Umbilical cord (tissue), 2 donors: ENCODE data around the gene MYH4. TPM values are rescaled to one million over a fixed set of nuclear protein-coding genes. Genes with fewer than 3 reads are reported as not detected.

Source experiments
- DNase-seq: peaks from one replicate; pipeline ENCODE4 v3.0.0-alpha.2; 2015; ENCODE audit warnings: low spot score
- total RNA-seq: library from RNA; depleted of rRNA; stranded (reverse); fragments of >200 nt; gene quantifications from one replicate; pipeline ENCODE4 v1.2.3, GENCODE V29; 2014; ENCODE audit warnings: low replicate concordance; ENCODE audit not compliant: insufficient read depth

Gene MYH4
- under 0.01 TPM for total RNA-seq

DNA sequence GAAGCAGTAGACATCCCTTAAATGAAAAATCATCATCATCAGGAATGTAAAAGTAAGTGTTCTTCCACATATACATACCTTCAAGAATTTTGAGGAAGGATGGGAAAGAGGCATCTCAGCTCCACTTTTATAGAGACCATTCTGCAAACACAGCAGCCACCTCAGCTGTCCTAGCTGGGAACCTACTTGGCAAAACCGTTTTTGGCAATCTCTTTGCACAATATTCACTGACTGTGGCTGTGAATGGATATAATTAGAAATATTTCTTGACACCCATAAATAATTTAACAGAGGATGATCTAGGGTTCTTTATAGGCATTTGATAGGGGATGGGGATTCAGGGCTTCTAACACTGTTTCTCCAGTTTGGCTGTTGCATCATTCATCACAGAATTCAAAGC, at the start of gene MYH4:
MYH4 (minus strand) TSS at position 101 of the 400 bp plus-strand sequence. CDS start 2,814 bp downstream, outside the sequence.
- DNase-seq = no peak

DNA sequence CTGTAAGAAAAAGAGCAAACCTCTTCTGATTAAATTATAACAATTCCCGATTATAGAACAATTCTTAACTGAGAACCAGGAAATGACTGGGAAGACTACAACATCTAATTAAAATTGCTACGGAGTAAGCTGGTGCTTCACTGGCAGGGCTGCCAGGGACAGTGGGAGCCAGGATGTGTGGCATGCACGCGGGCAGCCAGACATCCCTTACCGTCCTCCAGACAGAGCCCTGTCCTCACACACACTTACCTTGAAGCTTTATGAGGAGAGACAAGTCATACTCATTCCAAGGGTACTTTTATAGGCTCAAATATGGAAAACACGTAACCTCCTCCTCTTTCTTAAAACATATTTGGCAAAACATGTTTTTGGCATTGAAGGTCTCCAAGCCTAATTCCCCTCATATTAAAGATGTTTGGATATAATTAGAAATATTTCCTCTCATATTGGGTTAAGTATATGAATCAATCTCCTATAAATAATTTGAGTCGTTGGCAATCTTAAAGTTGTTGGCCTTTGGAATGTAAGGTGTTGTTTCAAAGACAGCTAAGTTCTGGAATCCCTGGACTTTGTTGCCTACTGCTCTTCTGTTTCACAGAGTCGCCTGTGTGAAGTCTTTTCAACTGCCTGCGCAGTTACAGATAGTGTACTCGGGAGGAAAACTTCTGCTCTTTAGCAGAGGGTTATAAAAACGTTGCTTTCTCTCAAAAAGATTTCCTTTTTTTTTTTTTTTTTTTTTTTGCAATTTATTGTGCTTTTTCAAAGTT, 49.1 kb upstream of the MYH4 start, which contains the start of gene MYH1:
MYH1 (minus strand) TSS at position 272 of the 767 bp plus-strand sequence. CDS start 1,900 bp downstream, outside the sequence.
- no peak for DNase-seq

DNA sequence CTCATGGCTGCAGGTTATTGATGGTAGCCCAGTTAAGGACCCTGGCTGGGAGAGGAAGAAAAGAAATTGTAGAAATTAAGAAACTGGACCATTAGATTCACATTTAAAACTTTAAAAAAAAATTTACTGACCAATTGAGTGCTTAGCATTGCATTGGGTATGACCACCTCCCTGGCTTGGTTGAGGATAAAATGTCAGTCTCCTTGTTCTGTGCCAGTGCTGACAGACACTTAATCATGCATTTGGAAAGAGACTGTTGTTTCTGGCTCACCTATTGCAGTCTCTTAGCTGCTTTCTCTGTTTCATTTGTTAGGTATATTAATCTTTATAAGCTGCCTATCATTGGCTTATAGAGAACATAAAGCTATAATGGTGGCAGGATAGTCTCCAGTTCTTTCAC, 47.3 kb upstream of the MYH4 start:
- DNase-seq = no peak

DNA sequence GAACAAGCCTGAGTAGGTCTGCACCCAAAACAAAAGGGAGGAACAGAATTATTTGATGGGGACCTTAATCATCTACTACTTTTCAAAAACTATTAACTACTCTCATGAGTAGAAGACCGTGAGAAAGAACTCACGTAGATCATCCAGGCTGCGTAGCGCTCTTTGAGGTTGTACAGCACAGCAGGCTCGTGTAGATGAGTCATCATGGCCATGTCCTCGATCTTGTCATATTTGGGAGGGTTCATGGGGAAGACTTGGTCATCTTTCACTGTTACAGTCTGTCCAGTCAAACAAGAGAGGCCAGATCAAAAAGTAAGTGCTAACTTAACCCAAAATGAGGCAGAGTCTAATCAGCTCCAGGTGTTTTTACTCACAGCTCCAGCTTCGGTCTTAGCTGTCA, 46.7 kb upstream of the MYH4 start:
- no peak for DNase-seq

DNA sequence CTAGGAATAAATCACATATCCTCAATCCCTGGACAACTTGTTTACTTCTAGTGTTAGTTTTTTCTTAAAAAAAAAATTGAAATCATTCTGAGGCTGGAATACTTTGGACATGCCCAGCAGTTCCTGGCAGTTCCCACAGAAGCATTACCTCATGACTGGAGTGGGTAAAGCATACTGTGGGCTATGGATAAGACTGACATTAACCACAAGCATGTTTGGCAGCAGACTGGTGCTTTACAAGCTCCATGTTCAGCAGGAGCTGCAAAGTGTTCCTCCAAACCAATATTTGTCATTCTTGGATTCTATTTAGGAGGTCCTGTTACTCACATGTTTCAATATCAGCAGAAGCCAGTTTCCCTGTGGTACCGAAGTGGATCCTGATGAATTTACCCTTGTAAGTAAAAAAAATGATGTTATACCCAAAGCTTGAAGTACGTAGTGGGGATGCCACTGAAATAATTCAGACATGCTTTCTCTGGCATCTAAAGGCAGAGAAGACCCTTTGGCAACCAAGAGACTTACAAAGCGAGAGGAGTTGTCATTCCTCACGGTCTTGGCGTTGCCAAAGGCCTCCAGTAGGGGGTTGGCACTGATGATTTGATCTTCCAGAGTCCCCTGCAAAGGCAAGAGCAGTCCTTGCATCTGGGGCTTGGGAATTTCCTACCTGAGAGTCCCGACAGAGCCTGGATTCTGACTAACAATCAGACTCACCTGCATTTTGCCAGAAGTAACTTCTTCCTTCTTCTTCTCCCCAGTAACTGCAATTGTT, 44.1 kb upstream of the MYH4 start:
- DNase-seq = peak; percentile 27

DNA sequence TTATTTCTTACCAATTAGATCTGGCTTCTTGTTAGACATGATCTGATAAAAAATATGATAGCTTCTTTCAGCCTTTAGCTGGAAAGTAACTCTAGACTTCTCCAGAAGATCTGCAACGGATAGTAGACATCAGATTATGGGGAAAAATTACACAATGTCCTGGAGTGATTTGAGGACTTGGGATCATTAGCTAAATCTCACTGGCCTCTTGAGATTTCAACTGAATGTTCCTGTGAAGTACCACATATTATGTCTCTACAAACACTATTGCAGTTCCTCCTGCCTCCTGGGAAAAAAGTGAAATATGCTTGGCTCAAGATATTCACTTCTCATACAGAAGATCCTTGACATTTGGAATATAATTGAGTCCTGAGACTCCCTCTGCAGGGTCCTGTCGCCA, 43.5 kb upstream of the MYH4 start:
- peak; percentile 0 for DNase-seq

DNA sequence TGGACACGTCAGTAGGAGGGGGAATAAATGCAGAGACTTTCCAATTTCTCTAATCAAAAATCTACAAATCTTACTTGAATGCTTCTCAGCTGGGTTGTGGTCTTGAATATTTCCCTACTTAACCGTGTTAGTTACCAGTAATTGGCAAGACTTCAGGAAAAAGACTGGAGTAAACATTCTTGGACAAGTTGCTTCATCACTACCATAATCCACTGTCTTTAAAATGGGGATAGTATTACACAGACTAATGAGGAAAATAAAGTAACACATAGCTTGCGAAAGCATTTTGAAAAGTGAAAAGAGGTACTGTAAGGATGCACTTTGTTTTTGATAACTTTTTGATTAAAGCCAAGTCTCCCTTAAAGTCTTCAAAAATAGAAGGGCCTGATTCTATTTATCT, 30.6 kb upstream of the MYH4 start:
- no peak for DNase-seq

DNA sequence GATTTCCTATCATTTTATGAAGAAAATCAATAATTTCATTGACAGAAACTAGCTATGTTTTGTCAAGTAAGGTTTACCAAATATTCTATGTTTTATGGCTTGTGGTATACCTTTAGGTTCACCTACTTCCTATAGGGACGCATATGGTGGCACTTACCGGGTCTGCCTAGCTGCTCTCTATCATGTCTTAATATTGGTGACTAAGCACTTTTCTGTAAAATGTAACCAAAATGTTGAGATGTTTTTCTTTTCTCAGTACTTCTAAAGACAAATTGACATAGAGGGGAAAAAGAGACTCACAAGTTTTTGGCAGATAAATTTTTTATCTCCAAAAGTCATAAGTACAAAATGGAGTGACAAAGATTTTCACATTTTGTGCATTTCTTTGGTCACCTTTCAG, 22.6 kb upstream of the MYH4 start:
- no peak for DNase-seq

DNA sequence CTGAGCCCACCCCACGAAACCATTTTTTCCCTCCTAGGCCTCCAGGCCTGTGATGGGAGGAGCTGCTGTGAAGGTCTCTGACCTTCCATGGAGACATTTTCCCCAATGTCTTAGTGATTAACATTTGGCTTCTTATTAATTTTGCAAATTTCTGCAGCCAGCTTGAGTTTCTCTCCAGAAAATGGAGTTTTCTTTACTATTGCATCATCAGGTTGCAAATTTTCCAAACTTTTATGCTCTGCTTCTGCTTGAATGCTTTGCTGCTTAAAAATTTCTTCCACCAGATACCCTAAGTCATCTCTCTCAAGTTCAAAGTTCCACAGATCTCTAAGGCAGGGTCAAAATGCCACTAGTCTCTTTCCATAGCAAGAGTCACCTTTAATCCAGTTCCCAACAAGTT, 12.9 kb upstream of the MYH4 start:
- DNase-seq = no peak

DNA sequence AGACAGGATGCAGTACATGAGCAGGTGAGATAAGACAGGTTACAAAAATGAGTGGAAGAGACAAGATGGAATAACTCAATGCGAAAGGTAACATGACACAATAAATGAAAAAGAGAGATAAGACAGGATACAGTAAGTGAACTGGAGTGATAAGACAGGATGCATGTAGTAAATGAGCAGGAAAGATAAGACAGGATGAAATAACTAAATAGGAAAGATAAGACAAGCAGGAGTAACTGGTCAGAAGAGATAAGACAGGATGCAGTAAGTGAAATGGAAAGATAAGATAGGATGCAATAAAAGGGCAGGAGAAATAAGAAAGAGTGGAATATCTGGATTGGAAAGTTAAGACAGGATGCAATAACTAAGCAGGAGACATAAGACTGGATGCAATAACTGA, 8.3 kb upstream of the MYH4 start:
- no peak for DNase-seq

DNA sequence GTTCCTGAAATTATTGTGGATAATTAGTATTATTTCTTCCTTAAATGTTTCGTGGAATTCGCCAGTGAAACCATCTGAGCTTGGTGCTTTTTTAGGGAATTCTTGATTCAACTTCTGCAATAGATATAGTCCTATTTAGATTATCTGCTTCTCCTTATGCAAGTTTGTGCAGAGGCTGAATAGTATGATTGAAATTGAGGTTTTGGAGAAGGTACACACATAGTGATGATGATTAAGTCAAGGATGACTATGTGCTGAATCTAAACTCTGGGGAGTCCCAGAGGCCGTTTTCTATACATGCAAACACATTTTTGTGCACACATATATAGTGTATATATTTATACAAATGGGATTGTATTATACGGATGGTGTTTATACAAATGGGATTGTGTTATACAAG, 5.2 kb upstream of the MYH4 start:
- DNase-seq = no peak

DNA sequence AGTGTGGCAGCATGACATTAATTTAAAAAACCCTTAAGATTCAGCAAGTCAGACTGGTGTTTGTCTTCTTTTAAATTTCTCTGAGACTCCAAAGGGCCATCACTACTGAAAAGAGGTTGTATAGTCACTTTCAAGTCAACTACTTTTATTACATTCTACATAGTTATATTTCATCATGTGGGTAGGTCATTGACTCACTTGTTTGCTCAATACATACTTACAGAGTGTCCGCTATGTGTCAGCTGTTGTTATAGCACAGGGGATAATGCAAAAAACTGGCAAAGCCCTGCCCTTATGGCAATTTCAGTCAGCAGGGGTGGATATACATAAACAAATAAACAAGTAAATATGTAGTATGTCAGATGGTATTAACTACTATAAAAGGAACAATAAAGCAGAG, 2.5 kb upstream of the MYH4 start:
- no peak for DNase-seq

DNA sequence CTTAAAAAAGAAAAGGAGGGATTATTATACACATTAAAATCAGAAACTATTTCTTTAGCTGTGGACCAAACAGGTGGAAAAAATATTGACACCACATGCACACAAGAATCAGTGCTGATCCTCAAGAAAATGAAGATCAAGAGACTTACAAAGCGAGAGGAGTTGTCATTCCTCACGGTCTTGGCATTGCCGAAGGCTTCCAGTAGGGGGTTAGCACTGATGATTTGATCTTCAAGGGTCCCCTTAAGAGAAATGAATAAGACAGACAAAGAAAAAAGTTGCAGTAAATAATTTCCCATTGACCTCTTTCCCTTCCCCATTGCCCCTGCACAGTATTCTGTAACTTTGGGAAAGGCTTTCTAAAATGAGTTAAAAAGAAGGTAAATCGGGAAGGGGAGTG, 6.0 kb downstream of the MYH4 start:
- no peak for DNase-seq

DNA sequence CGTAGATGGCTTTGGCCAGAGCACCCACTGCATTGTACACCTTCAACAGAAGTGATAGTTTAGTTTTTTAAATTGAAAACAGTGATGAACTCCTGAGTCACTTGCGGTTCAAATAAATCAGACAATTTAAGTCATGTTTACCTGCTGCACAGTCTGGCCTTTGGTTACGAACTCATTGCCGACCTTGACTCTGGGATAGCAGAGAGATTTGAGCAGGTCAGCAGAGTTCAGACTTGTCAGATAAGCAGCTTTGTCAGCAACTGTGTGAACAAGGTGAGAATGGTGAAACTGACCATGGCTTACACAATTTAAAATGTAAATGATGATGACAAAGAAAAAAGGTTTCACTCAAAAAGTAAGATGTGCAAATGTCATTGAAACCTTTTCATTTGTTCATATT, 9.3 kb downstream of the MYH4 start:
- no peak for DNase-seq

DNA sequence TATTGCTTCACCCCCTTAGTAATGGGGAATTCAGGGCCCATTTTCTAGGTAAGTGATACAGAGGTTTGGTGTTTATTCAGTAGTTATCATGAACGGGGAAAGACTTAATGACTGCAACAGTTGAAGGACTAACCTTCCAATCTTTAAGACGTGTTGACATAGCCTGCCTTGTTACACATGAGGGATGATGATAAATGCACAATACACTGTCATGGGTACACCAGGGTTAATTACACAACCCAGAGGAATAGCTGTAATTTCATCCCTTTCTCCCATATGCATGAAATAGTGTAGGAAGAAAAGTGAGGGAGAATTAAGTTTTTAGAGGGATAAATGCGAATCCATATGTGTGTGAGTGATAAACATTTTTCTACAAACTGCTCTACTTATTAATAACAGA, 10.7 kb downstream of the MYH4 start:
- DNase-seq = no peak

DNA sequence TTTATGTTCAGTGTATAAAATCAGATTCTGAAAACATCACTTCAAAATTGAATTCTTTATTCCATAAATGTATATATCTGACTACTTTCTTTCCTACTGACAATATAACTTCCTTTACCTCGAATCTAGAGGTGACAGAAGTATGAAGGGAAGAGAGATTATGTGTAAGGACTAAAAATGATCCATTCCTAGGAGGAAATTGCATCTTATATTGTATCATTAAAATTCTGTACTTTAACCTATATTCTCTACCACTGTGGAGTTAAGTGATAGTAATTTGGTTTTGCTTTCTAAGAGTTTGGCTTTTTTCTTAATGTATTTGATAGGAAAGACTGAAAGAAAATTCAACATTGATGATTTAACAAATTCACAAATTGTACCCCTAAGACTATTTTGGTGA, 11.4 kb downstream of the MYH4 start:
- DNase-seq = no peak

DNA sequence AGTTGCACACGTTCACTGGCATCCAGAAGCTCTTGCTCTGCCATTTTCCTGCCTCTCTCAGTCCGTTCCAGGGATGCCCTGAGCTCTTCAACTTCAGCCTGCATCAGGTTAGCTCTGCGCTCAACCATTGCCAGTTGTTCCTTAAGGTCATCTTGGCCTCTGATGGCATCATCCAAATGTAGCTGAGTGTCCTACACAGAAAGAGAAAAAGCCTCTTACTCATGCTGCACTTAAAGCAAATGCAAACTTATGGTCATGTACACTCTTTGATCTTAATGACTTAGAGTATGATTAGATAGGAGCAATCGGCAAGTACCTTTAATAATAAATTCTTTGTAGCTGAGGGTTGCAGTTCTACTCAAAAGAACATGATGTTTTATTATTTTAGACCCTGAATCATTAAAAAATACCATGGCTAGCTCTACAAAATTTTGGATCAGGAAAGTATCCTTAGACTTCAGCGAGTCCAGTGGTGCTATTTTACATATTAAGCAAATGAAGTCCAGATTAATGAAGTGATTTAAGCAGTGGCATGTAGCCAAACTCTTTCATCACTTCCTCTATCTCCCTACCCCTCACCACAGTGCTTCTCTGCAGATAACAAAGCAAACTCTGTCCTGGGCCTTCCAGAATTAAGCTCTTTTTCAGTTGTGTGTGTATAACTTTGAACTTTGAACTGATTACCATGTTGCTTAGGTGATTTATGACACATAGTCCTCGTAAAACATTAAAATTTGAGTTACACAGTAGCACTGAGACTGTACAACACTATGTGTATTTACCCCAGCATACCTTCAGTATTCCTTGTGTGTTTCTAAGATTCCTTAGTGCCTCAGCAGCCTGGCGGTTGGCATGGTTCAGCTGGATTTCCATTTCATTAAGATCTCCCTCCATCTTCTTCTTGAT, 22.1 kb downstream of the MYH4 start:
- no peak for DNase-seq

DNA sequence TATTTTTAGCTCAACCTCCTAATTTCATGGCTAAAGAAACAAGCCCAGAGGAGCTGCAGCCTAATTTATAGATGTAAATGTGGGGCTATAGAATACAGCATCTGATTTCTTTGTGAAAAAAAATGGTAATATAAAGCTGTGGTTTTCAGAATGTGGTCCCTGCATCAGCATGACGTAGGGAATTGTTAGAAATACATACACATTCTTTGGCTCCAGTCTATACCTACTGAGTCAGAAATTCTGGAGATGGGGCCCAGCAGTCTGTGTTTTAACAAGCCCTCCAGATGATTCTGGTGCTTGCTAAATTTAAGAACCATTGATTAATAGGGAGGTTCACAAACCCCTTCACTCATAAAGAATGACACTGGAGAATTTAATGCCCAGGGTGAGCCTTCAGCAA, 29.5 kb downstream of the MYH4 start:
- no peak for DNase-seq

DNA sequence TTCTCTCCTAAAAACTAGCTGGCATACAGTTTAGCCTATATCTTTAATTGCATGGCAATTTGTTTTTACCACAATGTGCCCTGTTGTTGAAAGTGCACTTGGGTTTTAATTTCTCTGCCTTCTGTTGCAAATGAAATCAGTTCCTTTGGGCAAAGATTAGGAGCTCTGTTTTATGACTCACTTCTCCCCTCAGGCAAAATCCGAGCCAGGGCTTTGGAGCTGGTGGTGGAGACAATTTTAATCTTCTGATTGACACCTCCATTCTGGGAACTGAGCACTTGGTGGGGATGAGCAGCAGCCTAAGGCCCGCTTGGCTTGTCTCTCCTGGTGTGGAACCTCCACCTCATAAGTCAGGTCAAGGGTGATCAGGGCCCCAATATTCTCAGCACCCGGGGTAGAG, 34.3 kb downstream of the MYH4 start:
- DNase-seq = no peak

DNA sequence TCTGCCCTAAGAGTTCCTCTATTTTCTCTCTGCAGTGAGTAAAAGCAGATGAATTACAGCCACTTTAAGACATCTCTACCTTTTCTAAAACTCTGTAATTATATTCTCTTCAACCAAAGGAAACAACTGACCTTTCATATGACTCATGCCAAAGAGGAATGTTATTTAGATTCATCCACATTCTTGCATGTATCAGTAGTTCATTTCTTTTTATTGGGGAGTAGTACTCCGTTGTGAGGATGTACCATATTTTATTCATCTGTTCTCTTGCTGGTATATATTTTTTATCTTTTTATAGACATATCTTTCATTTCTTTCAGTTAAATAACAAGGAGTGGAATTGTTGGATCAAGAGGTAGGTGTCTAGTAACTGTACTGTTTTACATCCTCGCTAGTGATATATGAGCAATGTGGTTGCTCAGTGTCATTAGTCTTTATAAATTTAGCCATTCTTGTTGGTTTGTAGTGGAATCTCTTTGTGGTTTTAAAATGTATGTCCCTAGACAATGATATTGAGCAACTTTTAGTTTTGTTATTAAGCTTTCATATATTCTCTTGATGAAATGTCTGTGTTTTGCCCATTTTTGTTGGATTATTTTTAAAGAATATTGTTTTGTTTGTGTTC, 39.8 kb downstream of the MYH4 start:
- DNase-seq = no peak

DNA sequence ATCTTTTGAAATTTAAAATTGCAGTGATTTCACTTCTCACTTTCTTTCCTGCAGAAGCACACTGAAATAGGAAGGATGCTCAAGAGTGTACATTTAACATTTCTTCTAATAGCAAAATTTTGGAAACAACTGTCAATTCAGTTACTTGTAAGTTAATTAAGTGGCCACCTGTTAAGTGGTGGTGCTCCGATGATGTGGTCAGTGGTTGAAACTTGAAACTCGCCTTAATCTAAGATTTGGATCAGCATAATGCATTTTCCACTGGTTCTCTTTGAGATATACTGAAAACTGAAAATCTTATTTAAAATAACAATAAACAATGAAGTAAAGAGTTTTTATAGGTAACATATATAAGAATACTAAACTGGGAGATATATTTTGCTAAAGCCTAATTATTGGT, 40.6 kb downstream of the MYH4 start:
- no peak for DNase-seq
